GM12891 (cell line): ENCODE measurements around the gene ASB3.

Source experiments
- POLR2A ChIP-seq: IDR thresholded peaks from 2 replicates; pipeline ENCODE4 v1.6.1; 2011; ENCODE audit warnings: low read depth, low read length, control low read depth
- POLR2AphosphoS5 ChIP-seq: IDR thresholded peaks from 2 replicates; pipeline ENCODE4 v1.6.1; 2011; ENCODE audit warnings: low read depth, low read length, control low read depth
- SPI1 ChIP-seq: IDR thresholded peaks from 2 replicates; pipeline ENCODE4 v1.6.1; 2011; ENCODE audit warnings: low read depth, low read length, control low read depth

DNA sequence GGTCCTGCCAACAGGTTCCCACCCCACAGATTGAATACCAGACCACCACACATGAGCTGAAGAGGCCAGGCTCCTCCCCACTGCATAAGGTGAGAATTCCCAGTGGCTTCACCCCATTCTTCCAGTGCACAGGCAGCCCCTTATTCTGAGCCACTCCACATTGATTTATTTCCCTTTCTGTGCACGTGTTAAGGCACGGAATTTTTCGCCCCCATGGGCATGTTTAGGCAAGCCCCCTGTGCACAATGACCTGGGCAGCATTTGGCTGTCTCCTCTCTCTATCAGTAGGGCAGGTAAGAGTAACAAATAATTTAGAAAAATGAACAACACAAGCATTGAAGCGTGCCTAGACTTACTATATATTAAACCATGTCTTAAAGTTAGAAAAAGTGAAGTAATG is 34.4 kb downstream of the ASB3 start:
- no peak for TF ChIP-seq POLR2AphosphoS5
- no peak for TF ChIP-seq POLR2A
- no peak for TF ChIP-seq SPI1
